T-helper 2 cell treated with Interferon-gamma antibody and Interleukin-4, amounts not matched to agents 5 μg/mL and 100 μg/mL, for 36 hours (primary cell): ENCODE results near the gene NAV2.
"Not testable (repeated sequence)": the region's sequence is repeated elsewhere in the genome, so short reads cannot be mapped to it uniquely, and the experiment has no call there.

Experiments
- DNase-seq: peaks from one replicate; pipeline ENCODE4 v3.0.0; 2021; ENCODE audit warnings: low spot score
- H3K27ac Mint-ChIP-seq: one replicate; pipeline ENCODE4 v1.8.0; 2021; ENCODE audit warnings: mild to moderate bottlenecking, mixed read lengths
- H3K27me3 Mint-ChIP-seq: one replicate; pipeline ENCODE4 v1.8.0; 2021; ENCODE audit warnings: low read depth, mixed read lengths
- H3K36me3 Mint-ChIP-seq: one replicate; pipeline ENCODE4 v1.8.0; 2021; ENCODE audit warnings: low read depth, mixed read lengths
- H3K4me1 Mint-ChIP-seq: one replicate; pipeline ENCODE4 v1.8.0; 2021; ENCODE audit warnings: low read depth, mixed read lengths
- H3K4me3 Mint-ChIP-seq: one replicate; pipeline ENCODE4 v1.8.0; 2022; ENCODE audit warnings: mild to moderate bottlenecking, moderate library complexity, mixed read lengths
- H3K9me3 Mint-ChIP-seq: one replicate; pipeline ENCODE4 v1.8.0; 2021; ENCODE audit warnings: mixed read lengths

Gene NAV2

DNA sequence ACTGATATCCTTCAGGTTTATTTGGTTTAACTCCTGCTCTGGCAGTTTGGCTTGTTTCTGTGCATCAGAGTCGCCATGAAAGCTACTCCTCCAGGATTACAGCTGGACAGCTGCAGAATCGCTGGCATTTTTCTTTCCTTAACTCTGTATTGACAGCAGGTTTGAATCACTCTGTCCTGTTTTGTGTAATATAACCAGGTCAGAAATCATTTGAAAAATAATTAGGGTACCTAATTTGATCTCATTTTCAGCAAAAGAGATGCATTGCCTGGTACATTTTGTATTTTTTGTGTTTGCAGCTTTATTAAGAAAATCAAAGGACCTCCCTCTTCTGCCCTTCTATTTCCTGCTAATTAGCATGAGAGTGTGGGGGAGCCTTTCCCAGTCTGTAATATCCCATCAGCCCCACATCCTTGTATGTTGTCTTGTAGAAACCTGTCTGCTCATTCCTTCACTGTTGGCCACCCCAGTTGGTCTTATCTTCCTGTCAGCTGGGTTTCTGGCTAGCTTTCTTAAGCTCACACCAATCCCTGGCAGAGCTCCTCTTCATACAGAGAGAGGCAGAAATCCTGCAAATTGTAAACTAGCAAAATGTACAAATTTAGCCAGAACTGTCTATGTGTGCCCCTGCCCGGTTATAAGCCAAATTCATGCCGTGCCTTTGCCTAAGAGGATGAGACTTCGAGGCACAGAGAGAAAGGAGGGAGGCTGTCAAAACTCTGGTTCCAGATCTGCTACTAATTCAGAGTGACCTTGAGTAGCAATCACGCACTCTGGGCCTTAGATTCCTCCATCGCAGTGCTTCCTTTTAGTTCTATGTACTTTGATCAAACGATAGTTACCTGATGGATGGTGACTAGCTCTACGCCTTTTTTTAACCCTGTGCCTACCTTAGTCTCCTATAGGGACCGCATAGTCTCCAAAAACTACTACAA is 200.6 kb downstream of the NAV2 start:
- H3K4me3 Mint-ChIP-seq: no peak overlapping the region
- no peaks in the 10 kb centered on the region for H3K4me1 Mint-ChIP-seq
- no peak overlapping the region for H3K27ac Mint-ChIP-seq
- H3K36me3 Mint-ChIP-seq: no peaks in the 10 kb centered on the region
- no peak for DNase-seq
- no peaks in the 10 kb centered on the region for H3K9me3 Mint-ChIP-seq
- H3K27me3 Mint-ChIP-seq: peaks cover 2% of the 10 kb centered on the region

GRCh38 chr11:19913893-19914249 is 201.2 kb downstream of the NAV2 start:
- no peaks in the 10 kb centered on the region for H3K36me3 Mint-ChIP-seq
- no peak overlapping the region for H3K27ac Mint-ChIP-seq
- H3K4me1 Mint-ChIP-seq: no peaks in the 10 kb centered on the region
- H3K27me3 Mint-ChIP-seq: peaks cover 2% of the 10 kb centered on the region
- DNase-seq: no peak
- H3K4me3 Mint-ChIP-seq: no peak overlapping the region
- H3K9me3 Mint-ChIP-seq: no peaks in the 10 kb centered on the region

DNA sequence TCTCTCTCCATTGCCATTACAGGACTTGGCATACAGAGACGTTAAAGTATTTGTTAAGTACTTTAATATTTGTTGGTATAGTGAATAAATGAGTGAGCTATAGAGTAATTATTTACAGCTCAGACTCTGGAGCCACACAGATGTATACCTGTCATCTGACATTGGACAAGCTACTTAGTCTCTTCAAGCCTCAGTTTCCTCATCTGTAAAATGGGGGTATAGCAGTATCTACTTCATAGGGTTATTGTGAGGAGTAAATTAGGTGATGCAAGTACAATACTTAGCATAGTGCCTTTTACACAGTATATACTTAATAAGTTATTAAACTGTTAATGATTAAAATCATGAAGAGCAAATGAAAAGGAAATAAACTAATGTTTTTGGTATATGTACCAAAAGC is 203.2 kb downstream of the NAV2 start:
- H3K4me3 Mint-ChIP-seq: no peak overlapping the region
- peaks cover 2% of the 10 kb centered on the region for H3K27me3 Mint-ChIP-seq
- no peak for DNase-seq
- no peaks in the 10 kb centered on the region for H3K9me3 Mint-ChIP-seq
- no peaks in the 10 kb centered on the region for H3K4me1 Mint-ChIP-seq
- no peak overlapping the region for H3K27ac Mint-ChIP-seq
- no peaks in the 10 kb centered on the region for H3K36me3 Mint-ChIP-seq

DNA sequence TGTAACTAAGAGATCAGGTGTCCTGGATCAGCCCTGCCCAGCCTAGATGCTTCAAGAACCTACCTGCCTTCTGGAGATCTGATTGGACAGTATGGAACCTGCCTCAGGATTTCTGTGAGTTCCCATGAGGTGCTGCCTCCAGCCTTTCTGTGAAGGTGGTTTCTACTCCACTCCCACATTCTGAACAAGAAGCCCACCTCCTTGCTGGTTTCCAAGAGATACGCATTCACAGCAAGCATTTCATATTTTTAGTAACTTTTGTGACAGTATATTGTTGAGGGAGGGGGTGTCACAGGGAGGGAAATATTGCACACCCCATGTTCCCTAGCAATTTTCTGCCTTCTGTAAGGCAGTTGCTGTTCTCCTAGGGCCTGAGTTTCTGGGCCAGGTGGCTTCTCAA is 204.4 kb downstream of the NAV2 start:
- Mint-ChIP-seq H3K4me3 (no peak overlapping the region), H3K27me3 (peaks cover 2% of the 10 kb centered on the region), H3K4me1 (no peaks in the 10 kb centered on the region), H3K27ac (no peak overlapping the region), H3K9me3 (no peaks in the 10 kb centered on the region), H3K36me3 (no peaks in the 10 kb centered on the region)
- DNase-seq: no peak

DNA sequence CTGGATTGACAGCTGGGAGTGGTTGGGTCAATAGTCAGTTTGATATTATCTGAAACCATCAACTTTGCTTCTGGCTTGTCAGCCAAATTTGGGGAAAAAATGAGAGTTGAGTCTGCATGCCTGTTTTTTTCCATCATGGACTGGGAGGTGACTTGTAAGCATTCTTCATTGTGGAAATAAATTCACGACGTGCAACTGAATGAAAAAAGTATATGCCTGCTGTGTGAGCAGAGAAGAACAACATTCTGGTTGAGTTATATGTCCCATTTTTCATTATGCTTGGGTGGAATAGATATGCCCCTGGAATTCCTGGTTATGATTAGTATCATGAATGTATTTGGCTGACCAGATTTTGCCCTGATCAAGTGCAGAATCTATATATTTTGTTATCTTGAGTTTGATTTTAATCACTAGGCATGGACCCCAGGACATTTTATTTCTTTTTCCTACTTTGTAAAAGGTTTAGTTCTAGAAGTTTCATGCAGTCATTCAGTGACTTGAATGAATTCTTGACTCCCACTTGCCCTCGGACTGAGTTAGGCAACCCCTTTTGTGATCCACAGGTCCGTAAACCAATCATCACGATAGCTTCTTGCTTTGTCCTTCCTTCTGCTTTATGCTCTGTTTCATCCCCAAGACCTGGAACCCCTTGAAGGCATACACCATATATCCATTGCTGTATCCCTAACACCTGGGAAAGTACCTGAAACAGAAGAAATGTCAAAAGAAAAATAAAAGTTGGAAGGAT is 205.8 kb downstream of the NAV2 start:
- H3K27ac Mint-ChIP-seq: no peak overlapping the region
- no peaks in the 10 kb centered on the region for H3K4me1 Mint-ChIP-seq
- H3K4me3 Mint-ChIP-seq: no peak overlapping the region
- peaks cover 6% of the 10 kb centered on the region for H3K27me3 Mint-ChIP-seq
- no peak for DNase-seq
- no peaks in the 10 kb centered on the region for H3K36me3 Mint-ChIP-seq
- H3K9me3 Mint-ChIP-seq: no peaks in the 10 kb centered on the region

DNA sequence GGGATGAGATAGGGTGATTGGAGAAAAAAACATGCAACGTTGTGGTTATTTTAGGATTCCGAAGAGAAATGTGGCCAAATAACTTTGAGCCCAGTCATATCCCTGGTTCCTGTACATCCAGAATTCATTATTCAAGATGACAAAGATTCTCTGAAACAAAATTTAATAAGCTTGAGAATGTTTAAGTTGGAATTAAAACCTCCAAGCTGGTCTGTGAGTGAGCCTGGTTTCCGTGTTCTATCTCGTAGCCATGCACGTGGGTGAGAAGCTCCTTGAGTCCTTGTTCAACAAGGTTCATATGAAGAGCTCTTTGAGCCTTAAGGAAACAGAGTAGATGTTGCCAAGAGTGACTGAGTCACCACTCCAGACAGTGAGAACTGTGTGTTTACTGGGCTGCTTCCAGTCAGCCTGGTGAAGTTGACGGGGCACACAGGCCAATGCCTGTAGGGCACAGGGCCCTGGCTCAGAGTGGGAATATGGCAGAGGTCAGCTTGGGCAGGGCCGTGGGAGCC is 206.5 kb downstream of the NAV2 start:
- H3K4me3 Mint-ChIP-seq: no peak overlapping the region
- no peaks in the 10 kb centered on the region for H3K36me3 Mint-ChIP-seq
- no peaks in the 10 kb centered on the region for H3K9me3 Mint-ChIP-seq
- no peak overlapping the region for H3K27ac Mint-ChIP-seq
- H3K27me3 Mint-ChIP-seq: peaks cover 6% of the 10 kb centered on the region
- no peaks in the 10 kb centered on the region for H3K4me1 Mint-ChIP-seq
- DNase-seq: no peak

DNA sequence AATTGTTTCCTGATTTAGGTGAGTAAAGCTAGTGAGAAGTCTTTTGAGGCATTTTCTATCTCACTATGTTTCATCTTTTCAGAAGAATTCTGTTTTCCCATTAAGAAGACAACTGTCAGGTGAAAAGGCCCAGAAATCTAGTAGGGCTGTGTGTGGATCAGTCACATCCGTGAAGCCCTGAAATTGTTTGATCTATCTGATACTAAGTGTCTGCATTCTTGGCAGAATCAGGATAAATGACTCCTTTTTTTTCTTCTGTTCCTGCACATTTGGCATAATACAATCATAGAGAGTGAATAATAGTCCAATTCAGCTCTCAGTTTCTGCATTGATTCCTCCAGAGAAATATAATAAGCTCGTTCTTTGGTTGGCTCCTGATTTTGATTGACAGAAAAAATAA is 208.3 kb downstream of the NAV2 start:
- no peak overlapping the region for H3K27ac Mint-ChIP-seq

DNA sequence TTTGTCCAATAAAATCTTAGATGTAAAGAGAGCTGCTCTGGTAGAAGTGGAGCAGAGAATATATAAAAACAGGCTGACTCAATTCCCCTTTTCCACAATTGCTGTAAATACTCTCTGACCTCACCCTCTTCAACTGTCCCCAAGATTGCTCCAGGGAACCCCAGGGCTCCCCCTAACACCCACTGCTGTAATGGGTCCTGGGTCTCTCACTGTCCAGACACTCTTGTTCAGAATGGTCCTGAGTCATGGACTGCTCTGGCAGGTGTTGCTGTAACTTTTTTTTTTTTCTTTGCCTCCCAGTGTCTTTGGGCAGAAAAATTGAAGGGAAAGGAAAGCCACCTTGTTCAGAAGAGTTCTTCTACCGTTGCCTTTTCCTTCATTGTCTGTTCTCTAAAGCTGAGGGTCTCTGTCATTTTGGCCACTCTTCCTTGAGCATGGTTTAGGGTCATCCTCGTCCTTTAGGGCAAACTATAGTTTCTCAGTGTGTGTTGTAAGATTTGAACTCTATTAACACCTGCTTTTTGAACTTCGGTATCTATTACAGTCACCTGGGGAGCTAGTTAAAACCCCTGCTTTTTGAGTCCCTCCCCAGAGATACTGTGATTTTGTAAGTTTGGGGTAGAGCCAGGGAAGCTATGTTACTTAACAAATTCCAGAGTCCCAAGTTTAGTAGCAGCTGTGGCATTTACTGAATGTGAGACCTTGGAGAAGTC is 209.5 kb downstream of the NAV2 start:
- H3K36me3 Mint-ChIP-seq: no peaks in the 10 kb centered on the region
- H3K27ac Mint-ChIP-seq: no peak overlapping the region
- H3K9me3 Mint-ChIP-seq: no peaks in the 10 kb centered on the region

More for the DNA sequence above, 208.3 kb downstream of the NAV2 start:
- Mint-ChIP-seq H3K9me3 (no peaks in the 10 kb centered on the region), H3K36me3 (no peaks in the 10 kb centered on the region), H3K4me1 (no peaks in the 10 kb centered on the region), H3K4me3 (no peak overlapping the region), H3K27me3 (peaks cover 8% of the 10 kb centered on the region)
- no peak for DNase-seq

DNA sequence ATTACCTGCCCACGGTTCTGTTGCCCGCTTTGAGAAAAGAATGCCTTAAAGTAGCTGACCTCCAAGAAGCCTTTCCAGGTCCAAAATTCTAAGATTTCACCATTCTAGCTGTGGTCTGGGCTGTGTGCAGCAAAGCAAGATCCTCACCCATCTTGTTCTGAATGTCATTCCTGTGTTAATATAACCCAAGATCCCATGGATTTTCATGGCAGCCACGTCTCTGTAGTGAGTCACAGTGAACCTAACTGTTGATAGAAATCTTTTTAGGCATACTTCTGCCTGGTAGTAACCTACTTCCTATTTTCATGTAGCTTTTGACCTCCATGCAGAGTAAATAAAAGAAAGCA is 210.0 kb downstream of the NAV2 start:
- H3K36me3 Mint-ChIP-seq: no peaks in the 10 kb centered on the region
- H3K4me1 Mint-ChIP-seq: no peaks in the 10 kb centered on the region
- no peaks in the 10 kb centered on the region for H3K9me3 Mint-ChIP-seq
- no peak overlapping the region for H3K4me3 Mint-ChIP-seq
- no peak for DNase-seq
- peaks cover 6% of the 10 kb centered on the region for H3K27me3 Mint-ChIP-seq
- H3K27ac Mint-ChIP-seq: no peak overlapping the region

More for the DNA sequence above, 209.5 kb downstream of the NAV2 start:
- Mint-ChIP-seq H3K4me1 (no peaks in the 10 kb centered on the region), H3K4me3 (no peak overlapping the region), H3K27me3 (peaks cover 6% of the 10 kb centered on the region)
- DNase-seq: no peak

GRCh38 chr11:19923626-19924025 is 211.0 kb downstream of the NAV2 start:
- Mint-ChIP-seq H3K27me3 (peaks cover 6% of the 10 kb centered on the region), H3K27ac (no peak overlapping the region), H3K36me3 (no peaks in the 10 kb centered on the region), H3K9me3 (no peaks in the 10 kb centered on the region), H3K4me1 (no peaks in the 10 kb centered on the region), H3K4me3 (no peak overlapping the region)
- DNase-seq: no peak

DNA sequence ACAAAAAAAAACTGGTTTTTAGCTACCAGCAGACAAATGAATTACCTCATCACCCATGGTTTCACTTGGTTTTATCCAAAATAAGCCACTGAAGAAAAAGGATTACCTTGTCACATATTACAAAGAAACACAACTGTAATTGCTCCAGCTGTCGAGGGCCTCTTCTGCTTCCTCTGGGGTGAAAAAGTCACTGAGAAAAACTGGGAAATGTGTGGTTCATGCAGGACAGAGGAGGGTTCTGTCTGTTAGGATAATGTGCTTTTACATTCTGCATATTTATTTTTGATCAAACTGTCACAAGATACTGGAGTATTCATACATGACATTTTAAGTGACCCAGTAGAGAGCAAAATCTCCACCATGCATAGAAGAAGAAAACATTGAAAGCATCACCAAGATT is 211.7 kb downstream of the NAV2 start:
- H3K27ac Mint-ChIP-seq: no peak overlapping the region
- no peaks in the 10 kb centered on the region for H3K36me3 Mint-ChIP-seq
- no peaks in the 10 kb centered on the region for H3K9me3 Mint-ChIP-seq
- DNase-seq: no peak
- H3K4me1 Mint-ChIP-seq: no peaks in the 10 kb centered on the region
- no peak overlapping the region for H3K4me3 Mint-ChIP-seq
- peaks cover 6% of the 10 kb centered on the region for H3K27me3 Mint-ChIP-seq

- Mint-ChIP-seq H3K4me3 (no peak overlapping the region), H3K4me1 (no peaks in the 10 kb centered on the region), H3K27ac (no peak overlapping the region), H3K36me3 (no peaks in the 10 kb centered on the region), H3K9me3 (no peaks in the 10 kb centered on the region), H3K27me3 (peaks cover 6% of the 10 kb centered on the region)
- DNase-seq: no peak
Measured at GRCh38 chr11:19924716-19925115, 212.1 kb downstream of the NAV2 start.

DNA sequence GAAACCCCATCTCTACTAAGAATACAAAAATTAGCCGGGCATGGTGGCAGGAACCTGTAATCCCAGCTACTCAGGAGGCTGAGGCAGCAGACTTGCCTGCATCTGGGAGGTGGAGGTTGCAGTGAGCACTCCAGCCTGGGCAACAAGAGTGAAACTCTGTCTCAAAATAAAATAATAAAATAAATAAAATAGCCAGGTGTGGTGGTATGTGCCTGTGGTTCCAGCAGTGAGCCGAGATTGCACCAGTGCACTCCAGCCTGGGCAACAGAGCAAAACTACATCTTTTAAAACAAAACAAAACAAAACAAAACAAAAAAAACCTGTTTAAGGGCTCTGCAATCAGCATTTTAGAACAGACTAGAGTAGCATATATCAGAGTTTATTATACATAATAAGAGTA is 214.8 kb downstream of the NAV2 start:
- H3K27ac Mint-ChIP-seq, H3K27me3 Mint-ChIP-seq, H3K4me3 Mint-ChIP-seq, DNase-seq, H3K9me3 Mint-ChIP-seq, H3K36me3 Mint-ChIP-seq, H3K4me1 Mint-ChIP-seq: not testable (repeated sequence)

DNA sequence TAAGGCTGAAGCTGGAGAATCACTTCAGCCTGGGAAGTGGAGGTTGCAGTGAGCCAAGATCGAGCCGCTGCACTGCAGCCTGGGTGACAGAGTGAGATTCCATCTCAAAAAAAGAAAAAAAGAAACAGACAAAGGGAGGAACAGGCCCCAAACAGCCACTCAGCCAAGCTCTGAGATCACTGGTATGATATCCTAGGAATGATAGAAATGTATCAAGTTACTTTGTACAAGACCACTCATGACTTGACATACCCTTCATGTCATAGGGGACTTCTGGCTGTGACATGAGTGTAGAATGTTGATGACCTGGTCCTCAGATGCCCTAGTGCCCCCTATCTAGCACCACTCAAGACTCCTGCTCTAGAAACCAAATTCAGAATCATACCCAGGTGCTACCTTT is 216.5 kb downstream of the NAV2 start:
- peaks cover 2% of the 10 kb centered on the region for H3K27me3 Mint-ChIP-seq
- no peak overlapping the region for H3K27ac Mint-ChIP-seq
- H3K4me3 Mint-ChIP-seq: no peak overlapping the region
- no peaks in the 10 kb centered on the region for H3K4me1 Mint-ChIP-seq
- H3K9me3 Mint-ChIP-seq: no peaks in the 10 kb centered on the region
- H3K36me3 Mint-ChIP-seq: no peaks in the 10 kb centered on the region
- DNase-seq: no peak
